ENCODE data around the gene NGFR.

Gene NGFR

GRCh38 chr17:49471089-49471683 lies 23.9 kb upstream of the NGFR start:
- Mint-ChIP-seq H3K27ac (peak overlapping the region; percentile 45 to 79 (median 59)), H3K4me3 (peak overlapping the region; percentile 30 to 59 (median 48)), H3K36me3 (ENCODE audit: low read depth) (no peaks in the 10 kb centered on the region), H3K9me3 (no peaks in the 10 kb centered on the region), H3K27me3 (ENCODE audit: low read depth) (peaks cover 65% of the 10 kb centered on the region), H3K4me1 (peaks cover 67% of the 10 kb centered on the region)
- TF ChIP-seq, protein P1, sequence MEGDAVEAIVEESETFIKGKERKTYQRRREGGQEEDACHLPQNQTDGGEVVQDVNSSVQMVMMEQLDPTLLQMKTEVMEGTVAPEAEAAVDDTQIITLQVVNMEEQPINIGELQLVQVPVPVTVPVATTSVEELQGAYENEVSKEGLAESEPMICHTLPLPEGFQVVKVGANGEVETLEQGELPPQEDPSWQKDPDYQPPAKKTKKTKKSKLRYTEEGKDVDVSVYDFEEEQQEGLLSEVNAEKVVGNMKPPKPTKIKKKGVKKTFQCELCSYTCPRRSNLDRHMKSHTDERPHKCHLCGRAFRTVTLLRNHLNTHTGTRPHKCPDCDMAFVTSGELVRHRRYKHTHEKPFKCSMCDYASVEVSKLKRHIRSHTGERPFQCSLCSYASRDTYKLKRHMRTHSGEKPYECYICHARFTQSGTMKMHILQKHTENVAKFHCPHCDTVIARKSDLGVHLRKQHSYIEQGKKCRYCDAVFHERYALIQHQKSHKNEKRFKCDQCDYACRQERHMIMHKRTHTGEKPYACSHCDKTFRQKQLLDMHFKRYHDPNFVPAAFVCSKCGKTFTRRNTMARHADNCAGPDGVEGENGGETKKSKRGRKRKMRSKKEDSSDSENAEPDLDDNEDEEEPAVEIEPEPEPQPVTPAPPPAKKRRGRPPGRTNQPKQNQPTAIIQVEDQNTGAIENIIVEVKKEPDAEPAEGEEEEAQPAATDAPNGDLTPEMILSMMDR (IDR thresholded peaks at IDR 0.05; ENCODE audit: unreplicated experiment in 3 of 3), result no peak

DNA sequence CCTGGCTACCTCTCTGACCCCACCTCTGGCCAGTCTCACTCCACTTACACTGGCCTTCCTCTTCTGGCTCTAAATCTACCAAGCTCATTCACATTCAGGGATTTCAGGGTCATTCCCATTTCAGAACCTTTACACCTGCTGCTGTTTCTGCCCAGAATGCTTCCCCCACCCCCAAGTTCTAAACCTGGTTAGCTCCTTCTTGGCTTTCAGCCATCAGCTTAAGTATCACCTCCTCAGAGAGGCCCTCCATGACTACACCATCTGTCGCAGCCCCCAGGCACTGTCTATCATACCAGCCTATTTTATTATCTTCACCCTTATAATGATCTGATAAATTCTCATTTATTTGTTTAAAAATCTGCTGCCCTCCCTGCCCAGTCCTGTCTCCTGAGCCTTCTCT lies 23.3 kb upstream of the NGFR start:
- H3K27ac Mint-ChIP-seq, result peak overlapping the region; percentile 45 to 79 (median 59)
- peak overlapping the region; percentile 24 to 48 (median 30) for H3K4me3 Mint-ChIP-seq
- H3K9me3 Mint-ChIP-seq, result no peaks in the 10 kb centered on the region
- H3K27me3 Mint-ChIP-seq (ENCODE audit: low read depth), result peaks cover 66% of the 10 kb centered on the region
- TF ChIP-seq, protein P1 (IDR thresholded peaks at IDR 0.05; ENCODE audit: unreplicated experiment in 3 of 3), result no peak
- no peaks in the 10 kb centered on the region for H3K36me3 Mint-ChIP-seq (ENCODE audit: low read depth)
- H3K4me1 Mint-ChIP-seq, result peaks cover 67% of the 10 kb centered on the region

GRCh38 chr17:49472527-49472926 lies 22.6 kb upstream of the NGFR start:
- Mint-ChIP-seq H3K27me3 (ENCODE audit: low read depth) (peaks cover 73% of the 10 kb centered on the region), H3K4me1 (peaks cover 67% of the 10 kb centered on the region), H3K27ac (peak overlapping the region in 1 of 3 experiments; percentile 59), H3K9me3 (no peaks in the 10 kb centered on the region), H3K36me3 (ENCODE audit: low read depth) (no peaks in the 10 kb centered on the region), H3K4me3 (no peak overlapping the region)
- TF ChIP-seq, protein P1 (IDR thresholded peaks at IDR 0.05; ENCODE audit: unreplicated experiment in 3 of 3), result no peak

GRCh38 chr17:49473900-49474751 lies 21.0 kb upstream of the NGFR start:
- TF ChIP-seq, protein P1 (IDR thresholded peaks at IDR 0.05; ENCODE audit: unreplicated experiment in 3 of 3), result no peak

GRCh38 chr17:49477709-49478108 lies 17.4 kb upstream of the NGFR start:
- Mint-ChIP-seq H3K27me3 (ENCODE audit: low read depth) (peaks cover 70% of the 10 kb centered on the region), H3K4me3 (no peak overlapping the region), H3K27ac (no peak overlapping the region), H3K9me3 (no peaks in the 10 kb centered on the region), H3K36me3 (ENCODE audit: low read depth) (no peaks in the 10 kb centered on the region), H3K4me1 (peaks cover 46% of the 10 kb centered on the region)
- TF ChIP-seq, protein P1 (IDR thresholded peaks at IDR 0.05; ENCODE audit: unreplicated experiment in 3 of 3), result no peak

More at GRCh38 chr17:49473900-49474751, 21.0 kb upstream of the NGFR start:
- Mint-ChIP-seq H3K36me3 (ENCODE audit: low read depth) (no peaks in the 10 kb centered on the region), H3K9me3 (no peaks in the 10 kb centered on the region), H3K27me3 (ENCODE audit: low read depth) (peaks cover 69% of the 10 kb centered on the region), H3K4me1 (peaks cover 61% of the 10 kb centered on the region), H3K27ac (peak overlapping the region in 1 of 3 experiments; percentile 67), H3K4me3 (no peak overlapping the region)

Data from nephron (organoid).